ENCODE data around the gene RMND5A.

DNA sequence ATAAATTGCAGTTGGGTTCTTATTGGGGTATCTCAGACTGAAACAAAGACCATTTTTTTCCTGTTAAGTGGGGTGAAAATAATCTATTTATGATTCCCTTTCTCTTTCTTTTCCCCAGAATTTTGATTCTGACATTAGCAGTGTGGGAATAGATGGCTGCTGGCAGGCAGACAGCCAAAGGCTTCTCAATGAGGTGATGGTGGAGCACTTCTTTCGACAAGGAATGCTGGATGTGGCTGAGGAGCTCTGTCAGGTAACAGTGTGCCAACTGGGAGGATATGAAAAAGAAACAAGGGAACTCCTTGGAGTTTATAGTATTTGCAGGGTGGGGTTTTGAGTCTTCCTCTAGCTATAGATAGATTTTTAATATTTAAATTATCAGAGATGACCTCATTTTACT, 31.7 kb downstream of the RMND5A start:
- TF ChIP-seq CTCF (IDR thresholded peaks at IDR 0.05): no peak
- TF ChIP-seq ZFX (IDR thresholded peaks at IDR 0.05; ENCODE audit: borderline replicate concordance): no peak
